SK-N-SH treated with all-trans-retinoic acid at 6 μM for 48 hours (cell line): ENCODE data around the gene TNIK.

Source experiments
- PATZ1 ChIP-seq: fragments of 250-450 bp; sonication (Bioruptor Pico); IDR thresholded peaks from 2 replicates; pipeline ENCODE4 v1.8.0; 2020; ENCODE audit warnings: mild to moderate bottlenecking, moderate library complexity, borderline replicate concordance
- RARB ChIP-seq: fragments of 250-450 bp; sonication (Bioruptor Pico); IDR thresholded peaks from 2 replicates; pipeline ENCODE4 v1.8.0; 2021; ENCODE audit warnings: mild to moderate bottlenecking, moderate library complexity
- ZNF8 ChIP-seq: fragments of 450-650 bp; formaldehyde crosslinking; IDR thresholded peaks from 2 replicates; pipeline ENCODE4 v1.5.0; 2020; ENCODE audit warnings: mild to moderate bottlenecking, moderate library complexity

GRCh38 chr3:171177553-171177952 lies 282.7 kb downstream of the TNIK start:
- TF ChIP-seq PATZ1 (CRISPR knock-in tag) (no peak), ZNF8 (CRISPR knock-in tag) (no peak), RARB (CRISPR knock-in tag) (no peak)
